H1 (cell line): ENCODE measurements around the gene GSDMA. TPM values are rescaled to one million over a fixed set of nuclear protein-coding genes. Genes with fewer than 3 reads are reported as not detected.

Experiments
- CTCF ChIA-PET: fragments of 300-600 bp; sonication (Branson Sonifier 250); formaldehyde crosslinking; loops from one replicate; lab custom pipeline; 2021; ENCODE audit not compliant: partially characterized antibody; lab: Charles Lee
- POLR2A ChIA-PET: fragments of 300-600 bp; sonication (Branson Sonifier 250); formaldehyde crosslinking; loops from one replicate; lab custom pipeline; 2021; ENCODE audit warnings: inconsistent platforms; ENCODE audit not compliant: partially characterized antibody; lab: Charles Lee
- DNase-seq, 2 experiments: peaks; one replicate each; pipeline versions ENCODE4 v3.0.0 to v3.0.0-alpha.2; 2010 to 2022; ENCODE audit warnings: low spot score in 2 of 2, low read depth in 1 of 2, mixed read lengths in 1 of 2
- FAIRE-seq: peaks from 2 replicates; lab custom pipeline; 2011; peaks lifted over from hg19 to GRCh38; lab: Jason Lieb, UNC
- H2AFZ ChIP-seq: 2 replicates; pipeline ENCODE4 v1.8.1; 2012; ENCODE audit warnings: low read length, inconsistent platforms
- H2AK5ac ChIP-seq: 2 replicates; pipeline ENCODE4 v1.6.1; 2013; ENCODE audit warnings: low read depth, low read length
- H2BK120ac ChIP-seq: replicated peaks from 2 replicates; pipeline ENCODE3; 2013; ENCODE audit warnings: low read depth, low read length, inconsistent platforms
- H2BK12ac ChIP-seq: 2 replicates; pipeline ENCODE4 v1.6.1; 2013; ENCODE audit warnings: low read depth, low read length
- H2BK15ac ChIP-seq: 2 replicates; pipeline ENCODE4 v1.6.1; 2013; ENCODE audit warnings: low read length
- H2BK20ac ChIP-seq: 2 replicates; pipeline ENCODE4 v1.6.1; 2013; ENCODE audit warnings: low read length
- H2BK5ac ChIP-seq: 2 replicates; pipeline ENCODE4 v1.6.1; 2013; ENCODE audit warnings: low read depth, low read length
- H3K14ac ChIP-seq: 2 replicates; pipeline ENCODE4 v1.6.1; 2013; ENCODE audit warnings: inconsistent platforms; ENCODE audit not compliant: insufficient read length
- H3K18ac ChIP-seq: 2 replicates; pipeline ENCODE4 v1.6.1; 2013; ENCODE audit warnings: low read length; ENCODE audit errors: extremely low read depth
- H3K23ac ChIP-seq: 2 replicates; pipeline ENCODE4 v1.6.1; 2013; ENCODE audit warnings: inconsistent platforms; ENCODE audit not compliant: insufficient read length
- H3K23me2 ChIP-seq: 2 replicates; pipeline ENCODE4 v1.6.1; 2013; ENCODE audit warnings: low read depth, low read length
- H3K27ac ChIP-seq: 2 replicates; pipeline ENCODE4 v1.6.1; 2011; ENCODE audit warnings: low read depth, low read length, inconsistent platforms
- H3K27me3 ChIP-seq, 4 experiments: replicated peaks in 1 of 4; 1 replicate in 1 of 4; 2 replicates in 3 of 4; pipeline versions ENCODE4 v1.6.1 to v1.8.1; 2011 to 2013; ENCODE audit warnings: low read length in 3 of 4, mild to moderate bottlenecking in 3 of 4, inconsistent platforms in 2 of 4, mixed read lengths in 2 of 4, moderate library complexity in 1 of 4; ENCODE audit not compliant: control insufficient read depth in 3 of 4, insufficient read depth in 3 of 4; ENCODE audit errors: extremely low read depth in 1 of 4
- H3K36me3 ChIP-seq, 4 experiments: 2 replicates each; pipeline versions ENCODE4 v1.6.1 to v1.8.1; 2011 to 2013; ENCODE audit warnings: mild to moderate bottlenecking in 4 of 4, low read length in 3 of 4, moderate library complexity in 2 of 4, control low read depth in 1 of 4, inconsistent platforms in 1 of 4; ENCODE audit not compliant: insufficient read depth in 4 of 4, control insufficient read depth in 2 of 4
- H3K4ac ChIP-seq: replicated peaks from 2 replicates; pipeline ENCODE3; 2013; ENCODE audit warnings: low read length, low read depth, mixed read lengths, inconsistent platforms; ENCODE audit not compliant: insufficient read length
- H3K4me1 ChIP-seq, 4 experiments: replicated peaks in 1 of 4; 1 replicate in 1 of 4; 2 replicates in 3 of 4; pipeline versions ENCODE4 v1.6.1 to v1.8.1; 2011 to 2013; ENCODE audit warnings: low read length in 3 of 4, inconsistent platforms in 2 of 4, mixed read lengths in 1 of 4; ENCODE audit not compliant: insufficient read depth in 4 of 4, control insufficient read depth in 3 of 4
- H3K4me2 ChIP-seq, 2 experiments: 2 replicates each; pipeline versions ENCODE4 v1.6.1 to v1.8.1; 2011 to 2013; ENCODE audit warnings: low read depth in 2 of 2, low read length in 2 of 2, control low read depth in 1 of 2, inconsistent platforms in 1 of 2, mild to moderate bottlenecking in 1 of 2; ENCODE audit not compliant: insufficient read depth in 1 of 2
- H3K4me3 ChIP-seq, 4 experiments: fragments of 200-600, 300-600 bp in 1 of 4; sonication (generic), shearing (Covaris generic), sonication (Bioruptor Twin) in 1 of 4; 2 replicates each; pipeline versions ENCODE4 v1.5.1 to v1.8.1; 2011 to 2016; ENCODE audit warnings: low read length in 4 of 4, low read depth in 3 of 4, control low read depth in 2 of 4, inconsistent platforms in 2 of 4, mild to moderate bottlenecking in 2 of 4, mixed read lengths in 1 of 4, moderate library complexity in 1 of 4; ENCODE audit not compliant: insufficient read depth in 2 of 4; ENCODE audit errors: extremely low read depth in 1 of 4
- H3K56ac ChIP-seq: replicated peaks from 2 replicates; pipeline ENCODE3; 2013; ENCODE audit warnings: low read depth, mild to moderate bottlenecking, mixed read lengths, low read length, inconsistent platforms; ENCODE audit not compliant: insufficient read length
- H3K79me1 ChIP-seq: 2 replicates; pipeline ENCODE4 v1.6.1; 2013; ENCODE audit warnings: low read depth, low read length, control low read depth
- H3K79me2 ChIP-seq, 2 experiments: 2 replicates each; pipeline versions ENCODE4 v1.6.1 to v1.8.1; 2012 to 2013; ENCODE audit warnings: low read length in 2 of 2, mild to moderate bottlenecking in 2 of 2, inconsistent platforms in 1 of 2; ENCODE audit not compliant: insufficient read depth in 2 of 2, control insufficient read depth in 1 of 2
- H3K9ac ChIP-seq, 4 experiments: replicated peaks in 1 of 4; 1 replicate in 1 of 4; 2 replicates in 3 of 4; pipeline versions ENCODE4 v1.6.1 to v1.8.1; 2011 to 2013; ENCODE audit warnings: low read depth in 3 of 4, low read length in 3 of 4, control low read depth in 2 of 4, mild to moderate bottlenecking in 2 of 4, moderate library complexity in 2 of 4, inconsistent platforms in 1 of 4; ENCODE audit errors: extremely low read depth in 1 of 4
- H3K9me3 ChIP-seq, 2 experiments: 2 replicates each; pipeline versions ENCODE4 v1.6.1 to v1.8.1; 2012 to 2013; ENCODE audit warnings: mild to moderate bottlenecking in 2 of 2, moderate library complexity in 2 of 2, control low read depth in 1 of 2, inconsistent platforms in 1 of 2, low read depth in 1 of 2, low read length in 1 of 2, mixed read lengths in 1 of 2; ENCODE audit not compliant: insufficient read depth in 2 of 2
- H4K20me1 ChIP-seq, 2 experiments: replicated peaks in 1 of 2; 2 replicates each; pipeline versions ENCODE3 to v1.8.1; 2011 to 2013; ENCODE audit warnings: inconsistent platforms in 2 of 2, low read length in 2 of 2, mild to moderate bottlenecking in 1 of 2; ENCODE audit not compliant: insufficient read depth in 2 of 2, control insufficient read depth in 1 of 2
- H4K5ac ChIP-seq: 2 replicates; pipeline ENCODE4 v1.6.1; 2013; ENCODE audit warnings: low read length, low read depth, mixed read lengths, inconsistent platforms; ENCODE audit not compliant: insufficient read length
- H4K8ac ChIP-seq: 2 replicates; pipeline ENCODE4 v1.8.0; 2013; ENCODE audit warnings: mild to moderate bottlenecking, moderate library complexity, low read length, inconsistent platforms; ENCODE audit not compliant: insufficient read depth; ENCODE audit errors: extremely low read depth
- H4K91ac ChIP-seq: replicated peaks from 2 replicates; pipeline ENCODE3; 2013; ENCODE audit warnings: low read length, mixed read lengths, inconsistent platforms; ENCODE audit not compliant: insufficient read length
- CHD1 ChIP-seq: IDR thresholded peaks from 2 replicates; pipeline ENCODE4 v1.6.1; 2012; ENCODE audit warnings: low read depth, low read length, improper control_type of control experiment
- EZH2 ChIP-seq: fragments of 200-600 bp; sonication (generic); IDR thresholded peaks from 2 replicates; pipeline ENCODE4 v1.7.1; 2012; ENCODE audit warnings: low read depth, mild to moderate bottlenecking, moderate library complexity, low read length, inconsistent platforms; ENCODE audit not compliant: severe bottlenecking
- FOSL1 ChIP-seq: IDR thresholded peaks from 2 replicates; pipeline ENCODE4 v1.6.1; 2011; ENCODE audit warnings: mild to moderate bottlenecking, low read depth, low read length, moderate library complexity; ENCODE audit not compliant: insufficient read depth
- NRF1 ChIP-seq: IDR thresholded peaks from 2 replicates; pipeline ENCODE4 v1.6.1; 2011; ENCODE audit warnings: mild to moderate bottlenecking, low read depth, low read length, improper control_type of control experiment
- SP1 ChIP-seq: IDR thresholded peaks from 2 replicates; pipeline ENCODE4 v1.6.1; 2011; ENCODE audit warnings: low read depth, low read length
- YY1 ChIP-seq: IDR thresholded peaks from 2 replicates; pipeline ENCODE4 v1.6.1; 2011; ENCODE audit warnings: low read depth, mild to moderate bottlenecking, low read length
- WGBS, 2 experiments: shearing (Covaris generic) in 1 of 2; methylation state at CpG; one replicate each; pipeline versions ENCODE4 v1.1.6 to v1.1.7; 2013 to 2015; ENCODE audit warnings: low lambda C conversion rate in 2 of 2, mixed read lengths in 2 of 2, inconsistent platforms in 1 of 2, low coverage in 1 of 2, missing lambda C conversion rate in 1 of 2; ENCODE audit not compliant: insufficient replicate concordance in 2 of 2, insufficient coverage in 1 of 2, insufficient read length in 1 of 2; ENCODE audit errors: extremely low coverage in 1 of 2, missing lambda C conversion rate in 1 of 2; 5-methylcytosine and 5-hydroxymethylcytosine counted together
- polyA plus RNA-seq, 7 experiments: library from polyadenylated mRNA; depleted of rRNA in 3 of 7; stranded (reverse) in 5 of 7; unstranded in 2 of 7; fragments of >200 nt in 5 of 7; fragments of 200-250 nt in 2 of 7; gene quantifications; 1 replicate in 5 of 7; 2 replicates in 1 of 7; 4 replicates in 1 of 7; pipeline versions ENCODE4 v1.2.1 to v1.2.3, GENCODE V29; 2011 to 2013; ENCODE audit warnings: missing spikeins in 2 of 7, mixed read lengths in 2 of 7
- total RNA-seq: library from RNA; stranded (reverse); fragmentation: NEBNext Ultra II Directional; extraction: Animal tissue kit (Norgen Biotek cat#: 25700); gene quantifications from 2 replicates; pipeline ENCODE4 v1.2.1, GENCODE V29; 2021
- TF ChIP-seq, protein P1 (sequence below), 3 experiments: IDR thresholded peaks; 1 replicate in 2 of 3; 2 replicates in 1 of 3; pipeline versions ENCODE4 v1.5.1 to v1.6.1; 2011; ENCODE audit warnings: low read length in 3 of 3, mild to moderate bottlenecking in 3 of 3, inconsistent platforms in 2 of 3, low read depth in 1 of 3, moderate library complexity in 1 of 3; ENCODE audit not compliant: insufficient read depth in 1 of 3; ENCODE audit errors: control extremely low read depth in 1 of 3

Gene GSDMA
- total and polyA plus RNA-seq, 2 of the 8 experiments (the other 6 are each of a cell fraction or from before 2014, with no cell fraction given) = 0.03 TPM; not detected in 1

DNA sequence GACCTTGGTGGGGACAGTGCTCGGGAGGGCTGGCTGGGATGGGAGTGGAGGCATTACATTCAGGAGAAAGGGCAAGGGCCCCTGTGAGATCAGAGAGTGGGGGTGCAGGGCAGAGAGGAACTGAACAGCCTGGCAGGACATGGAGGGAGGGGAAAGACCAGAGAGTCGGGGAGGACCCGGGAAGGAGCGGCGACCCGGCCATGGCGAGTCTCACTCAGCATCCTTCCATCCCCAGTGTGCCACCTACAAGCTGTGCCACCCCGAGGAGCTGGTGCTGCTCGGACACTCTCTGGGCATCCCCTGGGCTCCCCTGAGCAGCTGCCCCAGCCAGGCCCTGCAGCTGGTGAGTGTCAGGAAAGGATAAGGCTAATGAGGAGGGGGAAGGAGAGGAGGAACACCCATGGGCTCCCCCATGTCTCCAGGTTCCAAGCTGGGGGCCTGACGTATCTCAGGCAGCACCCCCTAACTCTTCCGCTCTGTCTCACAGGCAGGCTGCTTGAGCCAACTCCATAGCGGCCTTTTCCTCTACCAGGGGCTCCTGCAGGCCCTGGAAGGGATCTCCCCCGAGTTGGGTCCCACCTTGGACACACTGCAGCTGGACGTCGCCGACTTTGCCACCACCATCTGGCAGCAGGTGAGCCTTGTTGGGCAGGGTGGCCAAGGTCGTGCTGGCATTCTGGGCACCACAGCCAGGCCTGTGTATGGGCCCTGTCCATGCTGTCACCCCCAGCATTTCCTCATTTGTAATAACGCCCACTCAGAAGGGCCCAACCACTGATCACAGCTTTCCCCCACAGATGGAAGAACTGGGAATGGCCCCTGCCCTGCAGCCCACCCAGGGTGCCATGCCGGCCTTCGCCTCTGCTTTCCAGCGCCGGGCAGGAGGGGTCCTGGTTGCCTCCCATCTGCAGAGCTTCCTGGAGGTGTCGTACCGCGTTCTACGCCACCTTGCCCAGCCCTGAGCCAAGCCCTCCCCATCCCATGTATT is 53.5 kb downstream of the GSDMA start:
- WGBS, 2 experiments = 89% methylated on average over 26 of the region's 26 CpGs; no CpG with 5 or more reads in 1 of the 2 experiments
- POLR2A ChIA-PET = interaction anchor here (0.6 to 4.6 kb wide), 16 partner anchors 10 to 109 kb away, joined by 3 to 42 read pairs (median 4); partner anchors contain the start of gene MED24
- CTCF ChIA-PET = interaction anchor here (0.6 to 15.0 kb wide), 21 partner anchors 9 to 759 kb away, joined by 3 to 428 read pairs (median 4); partner anchors contain the start of genes NR1D1 and WIPF2
- TF ChIP-seq EZH2 = no peak
- TF ChIP-seq YY1 = no peak
- TF ChIP-seq NRF1 = no peak
- TF ChIP-seq, protein P1, sequence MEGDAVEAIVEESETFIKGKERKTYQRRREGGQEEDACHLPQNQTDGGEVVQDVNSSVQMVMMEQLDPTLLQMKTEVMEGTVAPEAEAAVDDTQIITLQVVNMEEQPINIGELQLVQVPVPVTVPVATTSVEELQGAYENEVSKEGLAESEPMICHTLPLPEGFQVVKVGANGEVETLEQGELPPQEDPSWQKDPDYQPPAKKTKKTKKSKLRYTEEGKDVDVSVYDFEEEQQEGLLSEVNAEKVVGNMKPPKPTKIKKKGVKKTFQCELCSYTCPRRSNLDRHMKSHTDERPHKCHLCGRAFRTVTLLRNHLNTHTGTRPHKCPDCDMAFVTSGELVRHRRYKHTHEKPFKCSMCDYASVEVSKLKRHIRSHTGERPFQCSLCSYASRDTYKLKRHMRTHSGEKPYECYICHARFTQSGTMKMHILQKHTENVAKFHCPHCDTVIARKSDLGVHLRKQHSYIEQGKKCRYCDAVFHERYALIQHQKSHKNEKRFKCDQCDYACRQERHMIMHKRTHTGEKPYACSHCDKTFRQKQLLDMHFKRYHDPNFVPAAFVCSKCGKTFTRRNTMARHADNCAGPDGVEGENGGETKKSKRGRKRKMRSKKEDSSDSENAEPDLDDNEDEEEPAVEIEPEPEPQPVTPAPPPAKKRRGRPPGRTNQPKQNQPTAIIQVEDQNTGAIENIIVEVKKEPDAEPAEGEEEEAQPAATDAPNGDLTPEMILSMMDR (IDR thresholded peaks at IDR 0.05; ENCODE audit: control extremely low read depth in 1 of 3, insufficient read depth in 1 of 3, low read depth in 1 of 3, low read length in 3 of 3) = no peak
- TF ChIP-seq FOSL1 = no peak
- no peak for TF ChIP-seq SP1
- no peak for TF ChIP-seq CHD1

More for the DNA sequence above, 53.5 kb downstream of the GSDMA start:
- no peak overlapping the region for H2BK20ac ChIP-seq
- H4K91ac ChIP-seq = no peak overlapping the region
- peaks cover 0 to 27% (median 18%) of the 10 kb centered on the region in 4 experiments; a peak in 6 of 7 replicates for H3K4me1 ChIP-seq
- H3K27me3 ChIP-seq = peaks cover 0 to 2% (median 0%) of the 10 kb centered on the region in 4 experiments; a peak in 2 of 7 replicates
- H3K9ac ChIP-seq = no peak overlapping the region
- peak overlapping the region; percentile 10; the same call in 1 of the 2 replicates for H3K27ac ChIP-seq
- no peaks in the 10 kb centered on the region for H4K20me1 ChIP-seq
- peak overlapping the region; percentile 71; the same call in 1 of the 2 replicates for H2BK5ac ChIP-seq
- H3K18ac ChIP-seq = peak overlapping the region; percentile 32; the same call in 1 of the 2 replicates
- H3K9me3 ChIP-seq = no peaks in the 10 kb centered on the region
- no peaks in the 10 kb centered on the region for H3K79me2 ChIP-seq
- peak overlapping the region; percentile 81; the same call in 1 of the 2 replicates for H2BK15ac ChIP-seq
- H3K4me3 ChIP-seq = no peak overlapping the region
- H2BK120ac ChIP-seq = no peak overlapping the region
- H2AFZ ChIP-seq = no peak overlapping the region
- H3K79me1 ChIP-seq = 0 out of 2 replicates have a peak, but pooled peaks cover 2% of the 10 kb centered on the region
- no peak overlapping the region for H3K4me2 ChIP-seq
- H2BK12ac ChIP-seq = peak overlapping the region; percentile 80; the same call in 1 of the 2 replicates
- peak overlapping the region; percentile 84; the same call in 1 of the 2 replicates for H4K8ac ChIP-seq
- H4K5ac ChIP-seq = no peak overlapping the region
- H3K14ac ChIP-seq = no peak overlapping the region
- FAIRE-seq (no peak), DNase-seq (no peak)
- H3K23ac ChIP-seq = no peak overlapping the region
- H3K36me3 ChIP-seq = peaks cover 0 to 5% (median 0%) of the 10 kb centered on the region in 4 experiments; a peak in 2 of 8 replicates
- H3K56ac ChIP-seq = no peak overlapping the region
- H2AK5ac ChIP-seq = 0 out of 2 replicates have a peak overlapping the region, but pooled peaks have one; percentile 65
- H3K4ac ChIP-seq = no peak overlapping the region
- H3K23me2 ChIP-seq = no peaks in the 10 kb centered on the region; the same call in 1 of the 2 replicates
